H9 (cell line): ENCODE measurements around the gene ZDHHC16. TPM values are rescaled to one million over a fixed set of nuclear protein-coding genes. Genes with fewer than 3 reads are reported as not detected.

Experiments
- DNase-seq: peaks from one replicate; pipeline ENCODE4 v3.0.0-alpha.2; 2017
- H2AFZ ChIP-seq: one replicate; pipeline ENCODE4 v1.6.1; 2013; ENCODE audit warnings: mild to moderate bottlenecking, low read length, control low read depth, moderate library complexity
- H2AK5ac ChIP-seq: 2 replicates; pipeline ENCODE4 v1.6.1; 2013; ENCODE audit warnings: low read length, control low read depth, mixed read lengths; ENCODE audit not compliant: insufficient read length
- H2BK120ac ChIP-seq: one replicate; pipeline ENCODE4 v1.6.1; 2013; ENCODE audit warnings: low read depth, mild to moderate bottlenecking, low read length, control low read depth, inconsistent platforms; ENCODE audit not compliant: poor library complexity, severe bottlenecking
- H2BK12ac ChIP-seq: 2 replicates; pipeline ENCODE4 v1.6.1; 2013; ENCODE audit warnings: low read length, control low read depth, mixed read lengths, low read depth; ENCODE audit not compliant: insufficient read length
- H2BK15ac ChIP-seq: 2 replicates; pipeline ENCODE4 v1.6.1; 2013; ENCODE audit warnings: low read depth, low read length, control low read depth
- H2BK20ac ChIP-seq: one replicate; pipeline ENCODE4 v1.6.1; 2013; ENCODE audit warnings: low read depth, mild to moderate bottlenecking, low read length, control low read depth, inconsistent platforms; ENCODE audit not compliant: poor library complexity, severe bottlenecking
- H2BK5ac ChIP-seq: 2 replicates; pipeline ENCODE4 v1.6.1; 2013; ENCODE audit warnings: low read length, control low read depth, mixed read lengths; ENCODE audit not compliant: insufficient read length
- H3K14ac ChIP-seq: 2 replicates; pipeline ENCODE4 v1.6.1; 2013; ENCODE audit warnings: low read length, control low read depth; ENCODE audit not compliant: insufficient read depth
- H3K18ac ChIP-seq: 2 replicates; pipeline ENCODE4 v1.6.1; 2013; ENCODE audit warnings: low read depth, mild to moderate bottlenecking, mixed read lengths, low read length, control low read depth; ENCODE audit not compliant: insufficient read length
- H3K23ac ChIP-seq: 2 replicates; pipeline ENCODE4 v1.6.1; 2013; ENCODE audit warnings: low read length, control low read depth, mixed read lengths, low read depth; ENCODE audit not compliant: insufficient read length
- H3K23me2 ChIP-seq: 2 replicates; pipeline ENCODE4 v1.6.1; 2013; ENCODE audit warnings: low read depth, mild to moderate bottlenecking, mixed read lengths, low read length, control low read depth; ENCODE audit not compliant: insufficient read length, poor library complexity, severe bottlenecking
- H3K27ac ChIP-seq: 2 replicates; pipeline ENCODE4 v1.5.1; 2013; ENCODE audit warnings: low read length, control low read depth, mixed read lengths, low read depth; ENCODE audit not compliant: insufficient read length
- H3K27me3 ChIP-seq: 2 replicates; pipeline ENCODE4 v1.6.1; 2013; ENCODE audit warnings: low read length, control low read depth, inconsistent platforms; ENCODE audit not compliant: insufficient read depth
- H3K4ac ChIP-seq: 2 replicates; pipeline ENCODE4 v1.6.1; 2013; ENCODE audit warnings: low read depth, mild to moderate bottlenecking, control low read depth, inconsistent platforms, low read length, moderate library complexity
- H3K4me1 ChIP-seq: 2 replicates; pipeline ENCODE4 v1.6.1; 2013; ENCODE audit warnings: low read length, control low read depth, inconsistent platforms; ENCODE audit not compliant: insufficient read depth
- H3K4me2 ChIP-seq: 2 replicates; pipeline ENCODE4 v1.6.1; 2013; ENCODE audit warnings: low read length, control low read depth, mixed read lengths; ENCODE audit not compliant: insufficient read length, insufficient read depth
- H3K56ac ChIP-seq: 2 replicates; pipeline ENCODE4 v1.6.1; 2013; ENCODE audit warnings: low read depth, mild to moderate bottlenecking, mixed read lengths, low read length, control low read depth; ENCODE audit not compliant: insufficient read length
- H3K79me1 ChIP-seq: 2 replicates; pipeline ENCODE4 v1.6.1; 2013; ENCODE audit warnings: low read depth, mild to moderate bottlenecking, moderate library complexity, low read length, control low read depth, inconsistent platforms; ENCODE audit not compliant: insufficient read depth, poor library complexity, severe bottlenecking
- H3K79me2 ChIP-seq: 2 replicates; pipeline ENCODE4 v1.6.1; 2013; ENCODE audit warnings: low read length, control low read depth, inconsistent platforms; ENCODE audit not compliant: insufficient read depth
- H3K9ac ChIP-seq: 2 replicates; pipeline ENCODE4 v1.6.1; 2013; ENCODE audit warnings: low read length, control low read depth, mixed read lengths; ENCODE audit not compliant: insufficient read length; ENCODE audit errors: extremely low read depth
- H3K9me3 ChIP-seq: one replicate; pipeline ENCODE4 v1.6.1; 2013; ENCODE audit warnings: low read depth, low read length, inconsistent platforms; ENCODE audit not compliant: control insufficient read depth
- H3T11ph ChIP-seq: one replicate; pipeline ENCODE4 v1.6.1; 2013; ENCODE audit warnings: mild to moderate bottlenecking, low read length, control low read depth, inconsistent platforms
- H4K20me1 ChIP-seq: one replicate; pipeline ENCODE4 v1.6.1; 2013; ENCODE audit not compliant: control insufficient read depth, insufficient read length, insufficient read depth
- H4K5ac ChIP-seq: 2 replicates; pipeline ENCODE4 v1.6.1; 2013; ENCODE audit warnings: low read depth, mild to moderate bottlenecking, mixed read lengths, low read length, control low read depth; ENCODE audit not compliant: insufficient read length
- H4K8ac ChIP-seq: replicated peaks from 2 replicates; pipeline ENCODE4 v1.6.1; 2013; ENCODE audit warnings: low read length, control low read depth, mixed read lengths, low read depth; ENCODE audit not compliant: insufficient read length
- H4K91ac ChIP-seq: 2 replicates; pipeline ENCODE4 v1.6.1; 2013; ENCODE audit warnings: low read depth, mild to moderate bottlenecking, moderate library complexity, mixed read lengths, low read length, control low read depth; ENCODE audit not compliant: insufficient read length
- H3K27ac Mint-ChIP-seq, 3 experiments: 2 replicates in 2 of 3; 3 replicates in 1 of 3; pipeline ENCODE4 v1.8.0; 2020 to 2021; ENCODE audit warnings: mixed read lengths in 3 of 3, mild to moderate bottlenecking in 1 of 3, moderate library complexity in 1 of 3
- H3K27me3 Mint-ChIP-seq: 2 replicates; pipeline ENCODE4 v1.8.0; 2021; ENCODE audit warnings: low read depth, mild to moderate bottlenecking, moderate library complexity, mixed read lengths
- H3K36me3 Mint-ChIP-seq, 3 experiments: 2 replicates in 2 of 3; 3 replicates in 1 of 3; pipeline ENCODE4 v1.8.0; 2020 to 2021; ENCODE audit warnings: low read depth in 3 of 3, mixed read lengths in 3 of 3; ENCODE audit not compliant: insufficient read depth in 1 of 3
- H3K4me1 Mint-ChIP-seq, 2 experiments: 2 replicates each; pipeline ENCODE4 v1.8.0; 2020; ENCODE audit warnings: mixed read lengths in 2 of 2
- H3K4me3 Mint-ChIP-seq, 2 experiments: 2 replicates in 1 of 2; 3 replicates in 1 of 2; pipeline ENCODE4 v1.8.0; 2020 to 2021; ENCODE audit warnings: mild to moderate bottlenecking in 2 of 2, mixed read lengths in 2 of 2, moderate library complexity in 1 of 2
- H3K9me3 Mint-ChIP-seq, 2 experiments: 2 replicates in 1 of 2; 3 replicates in 1 of 2; pipeline ENCODE4 v1.8.0; 2020; ENCODE audit warnings: mild to moderate bottlenecking in 2 of 2, mixed read lengths in 2 of 2, moderate library complexity in 1 of 2
- WGBS: extraction: QIAGEN DNeasy Blood & Tissue Kit; methylation state at CpG from one replicate; pipeline ENCODE4 v1.1.7; 2013; ENCODE audit warnings: missing lambda C conversion rate, low lambda C conversion rate, mixed read lengths; ENCODE audit not compliant: insufficient read length; ENCODE audit errors: extremely low coverage; 5-methylcytosine and 5-hydroxymethylcytosine counted together
- total RNA-seq: library from RNA; stranded (reverse); gene quantifications from 2 replicates; pipeline ENCODE4 v1.2.1, GENCODE V29; 2021
- TF ChIP-seq, protein P1 (sequence below): fragments of 200-600 bp; sonication (generic); conservative IDR thresholded peaks from 3 replicates; pipeline ENCODE4 v1.8.0; 2021; ENCODE audit warnings: antibody characterized with exemption, mild to moderate bottlenecking

ZDHHC16 gene
- total RNA-seq, 1 experiment from 2014 or later, result 45.4 TPM

DNA sequence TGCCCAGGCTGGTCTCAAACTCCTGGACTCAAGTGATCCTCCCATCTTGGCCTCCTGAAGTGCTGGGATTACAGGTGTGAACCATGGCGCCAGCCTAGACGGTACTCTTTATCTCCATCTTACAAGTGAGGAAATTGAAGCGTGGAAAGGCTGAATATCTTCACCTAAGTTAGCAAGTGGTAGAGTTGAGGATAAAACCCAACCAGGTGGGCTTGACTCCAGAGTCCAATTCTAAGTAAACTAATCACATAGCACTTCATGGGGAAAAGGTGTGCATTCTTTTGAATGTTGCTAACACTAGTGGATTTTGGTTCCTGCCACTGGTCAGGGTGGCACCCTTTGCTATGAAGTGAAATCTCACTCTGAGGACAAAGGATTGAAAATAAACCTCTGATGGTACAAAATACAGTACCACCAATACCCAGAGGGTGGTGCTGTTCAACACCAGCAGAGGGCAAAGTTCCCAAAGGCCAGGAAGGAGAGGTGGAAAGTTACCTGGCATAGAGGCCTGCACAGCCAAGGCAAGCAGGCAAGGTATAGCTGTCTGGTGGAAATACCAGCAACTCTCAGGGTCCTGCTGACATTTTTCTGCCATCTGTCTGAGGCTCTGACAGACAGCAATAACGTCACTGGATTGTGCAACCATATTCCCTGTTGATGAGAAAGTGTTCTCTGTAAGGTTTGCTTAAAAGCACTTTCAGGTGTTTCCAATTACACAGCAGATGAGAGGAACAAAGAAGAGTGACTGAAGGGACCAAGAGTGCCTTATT is 17.6 kb downstream of the ZDHHC16 start:
- no peak overlapping the region for H3K9ac ChIP-seq
- no CpG with 5 or more reads among the region's 4 CpGs for WGBS
- H4K20me1 ChIP-seq, result no peaks in the 10 kb centered on the region
- H3K4me1 ChIP-seq, result no peaks in the 10 kb centered on the region
- H3K27ac Mint-ChIP-seq, result peak overlapping the region in 2 of 3 experiments; percentile 39 to 73; a peak in 4 of 7 replicates
- DNase-seq, result peak; percentile 78
- no peaks in the 10 kb centered on the region for H3K4me1 Mint-ChIP-seq
- H3K23me2 ChIP-seq, result no peaks in the 10 kb centered on the region
- H2AK5ac ChIP-seq, result no peak overlapping the region
- no peaks in the 10 kb centered on the region for H3K27me3 Mint-ChIP-seq
- no peak overlapping the region for H2AFZ ChIP-seq
- no peak overlapping the region for H2BK15ac ChIP-seq
- no peaks in the 10 kb centered on the region for H3K9me3 ChIP-seq
- no peaks in the 10 kb centered on the region for H3K79me1 ChIP-seq
- H2BK120ac ChIP-seq, result no peak overlapping the region
- H2BK20ac ChIP-seq, result no peak overlapping the region
- no peak overlapping the region for H4K8ac ChIP-seq
- H3K4ac ChIP-seq, result no peak overlapping the region
- no peaks in the 10 kb centered on the region for H3K27me3 ChIP-seq
- no peak overlapping the region for H2BK12ac ChIP-seq
- H4K91ac ChIP-seq, result no peak overlapping the region
- H3K27ac ChIP-seq, result peak overlapping the region; percentile 28
- no peak overlapping the region for H3K23ac ChIP-seq
- H3T11ph ChIP-seq, result no peak overlapping the region
- H3K4me3 Mint-ChIP-seq, result no peak overlapping the region
- no peak overlapping the region for H4K5ac ChIP-seq
- H3K56ac ChIP-seq, result no peak overlapping the region
- no peak overlapping the region for H3K14ac ChIP-seq
- no peaks in the 10 kb centered on the region for H3K79me2 ChIP-seq
- H3K36me3 Mint-ChIP-seq, result peaks cover 40 to 92% (median 73%) of the 10 kb centered on the region in 3 experiments
- H3K4me2 ChIP-seq, result no peak overlapping the region
- H2BK5ac ChIP-seq, result no peak overlapping the region
- no peaks in the 10 kb centered on the region for H3K9me3 Mint-ChIP-seq
- TF ChIP-seq, protein P1, sequence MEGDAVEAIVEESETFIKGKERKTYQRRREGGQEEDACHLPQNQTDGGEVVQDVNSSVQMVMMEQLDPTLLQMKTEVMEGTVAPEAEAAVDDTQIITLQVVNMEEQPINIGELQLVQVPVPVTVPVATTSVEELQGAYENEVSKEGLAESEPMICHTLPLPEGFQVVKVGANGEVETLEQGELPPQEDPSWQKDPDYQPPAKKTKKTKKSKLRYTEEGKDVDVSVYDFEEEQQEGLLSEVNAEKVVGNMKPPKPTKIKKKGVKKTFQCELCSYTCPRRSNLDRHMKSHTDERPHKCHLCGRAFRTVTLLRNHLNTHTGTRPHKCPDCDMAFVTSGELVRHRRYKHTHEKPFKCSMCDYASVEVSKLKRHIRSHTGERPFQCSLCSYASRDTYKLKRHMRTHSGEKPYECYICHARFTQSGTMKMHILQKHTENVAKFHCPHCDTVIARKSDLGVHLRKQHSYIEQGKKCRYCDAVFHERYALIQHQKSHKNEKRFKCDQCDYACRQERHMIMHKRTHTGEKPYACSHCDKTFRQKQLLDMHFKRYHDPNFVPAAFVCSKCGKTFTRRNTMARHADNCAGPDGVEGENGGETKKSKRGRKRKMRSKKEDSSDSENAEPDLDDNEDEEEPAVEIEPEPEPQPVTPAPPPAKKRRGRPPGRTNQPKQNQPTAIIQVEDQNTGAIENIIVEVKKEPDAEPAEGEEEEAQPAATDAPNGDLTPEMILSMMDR, result peak; percentile 89
- no peak overlapping the region for H3K18ac ChIP-seq
